ENCODE results near the gene ZNF469. TPM values are rescaled to one million over a fixed set of nuclear protein-coding genes. Genes with fewer than 3 reads are reported as not detected.

The ZNF469 gene
- total and polyA plus RNA-seq, 4 donors = 0.04 to 0.50 (median 0.36) TPM

- no peak for TF ChIP-seq ZBTB33 (IDR thresholded peaks at IDR 0.05)
- no peak for TF ChIP-seq TAF1 (conservative IDR thresholded peaks at IDR 0.05)
- TF ChIP-seq FOXA2 (IDR thresholded peaks at IDR 0.05) = no peak
- TF ChIP-seq GABPA (IDR thresholded peaks at IDR 0.05 in 1 of 2, conservative IDR thresholded peaks at IDR 0.05 in 1 of 2) = no peak
- no peak for TF ChIP-seq JUND (IDR thresholded peaks at IDR 0.05)
- no peak for TF ChIP-seq RXRA (IDR thresholded peaks at IDR 0.05)
- no peak for TF ChIP-seq NR2F2 (IDR thresholded peaks at IDR 0.05)
- no peak for TF ChIP-seq RAD21 (IDR thresholded peaks at IDR 0.05)
- TF ChIP-seq, protein P1, sequence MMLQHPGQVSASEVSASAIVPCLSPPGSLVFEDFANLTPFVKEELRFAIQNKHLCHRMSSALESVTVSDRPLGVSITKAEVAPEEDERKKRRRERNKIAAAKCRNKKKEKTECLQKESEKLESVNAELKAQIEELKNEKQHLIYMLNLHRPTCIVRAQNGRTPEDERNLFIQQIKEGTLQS (IDR thresholded peaks at IDR 0.05) = no peak
- TF ChIP-seq, protein P2, sequence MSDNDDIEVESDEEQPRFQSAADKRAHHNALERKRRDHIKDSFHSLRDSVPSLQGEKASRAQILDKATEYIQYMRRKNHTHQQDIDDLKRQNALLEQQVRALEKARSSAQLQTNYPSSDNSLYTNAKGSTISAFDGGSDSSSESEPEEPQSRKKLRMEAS (IDR thresholded peaks at IDR 0.05) = no peak
- no peak for TF ChIP-seq CTCF (IDR thresholded peaks at IDR 0.05; ENCODE audit: low read depth, low read length, missing input control)
- TF ChIP-seq SP1 (IDR thresholded peaks at IDR 0.05) = no peak
- H3K4me3 ChIP-seq (ENCODE audit: low read depth in 1 of 3, low read length in 3 of 3) = no peak overlapping the region
- H3K36me3 ChIP-seq (ENCODE audit: control insufficient read depth in 4 of 4, insufficient read depth in 3 of 4, low read depth in 1 of 4, low read length in 3 of 4) = no peaks in the 10 kb centered on the region
- H3K4me1 ChIP-seq (ENCODE audit: control insufficient read depth in 4 of 4, insufficient read depth in 4 of 4, low read length in 3 of 4) = no peaks in the 10 kb centered on the region
- H3K9ac ChIP-seq (ENCODE audit: low read depth in 1 of 2, low read length in 2 of 2) = no peak overlapping the region
- no peak for DNase-seq (ENCODE audit: low spot score)
- 93% methylated on average over 28 of the region's 28 CpGs for WGBS
- no peaks in the 10 kb centered on the region for H3K9me3 ChIP-seq (ENCODE audit: control insufficient read depth in 4 of 4, low read length in 3 of 4)
- no peaks in the 10 kb centered on the region for H3K27me3 ChIP-seq (ENCODE audit: control insufficient read depth in 4 of 4, insufficient read depth in 4 of 4, low read length in 3 of 4)
- no peak overlapping the region for H3K27ac ChIP-seq (ENCODE audit: low read depth in 1 of 2, low read length in 2 of 2)
These were observed 27.2 kb upstream of the ZNF469 start for GRCh38 chr16:88355389-88356123.

GRCh38 chr16:88356124-88356726, 26.5 kb upstream of the ZNF469 start:
- no peaks in the 10 kb centered on the region for H3K36me3 ChIP-seq (ENCODE audit: control insufficient read depth in 4 of 4, insufficient read depth in 3 of 4, low read depth in 1 of 4, low read length in 3 of 4)
- H3K9me3 ChIP-seq (ENCODE audit: control insufficient read depth in 4 of 4, low read length in 3 of 4) = no peaks in the 10 kb centered on the region
- H3K9ac ChIP-seq (ENCODE audit: low read depth in 1 of 2, low read length in 2 of 2) = no peak overlapping the region
- no peak overlapping the region for H3K27ac ChIP-seq (ENCODE audit: low read depth in 1 of 2, low read length in 2 of 2)
- WGBS = 75% methylated on average over 15 of the region's 15 CpGs
- H3K4me3 ChIP-seq (ENCODE audit: low read depth in 1 of 3, low read length in 3 of 3) = no peak overlapping the region
- no peaks in the 10 kb centered on the region for H3K4me1 ChIP-seq (ENCODE audit: control insufficient read depth in 4 of 4, insufficient read depth in 4 of 4, low read length in 3 of 4)
- no peak for TF ChIP-seq HNF4G (IDR thresholded peaks at IDR 0.05)
- no peak for TF ChIP-seq NR2F2 (IDR thresholded peaks at IDR 0.05)
- peak in 1 of 2 donors; percentile 40 for TF ChIP-seq HNF4A (conservative IDR thresholded peaks at IDR 0.05)
- TF ChIP-seq FOXA1 (IDR thresholded peaks at IDR 0.05) = no peak
- H3K27me3 ChIP-seq (ENCODE audit: control insufficient read depth in 4 of 4, insufficient read depth in 4 of 4, low read length in 3 of 4) = no peaks in the 10 kb centered on the region
- no peak for DNase-seq (ENCODE audit: low spot score)
